CD4-positive, alpha-beta T cell treated with Interleukin-17A for 4 hours (primary cell): ENCODE data around the gene EXT2.
A peak's percentile ranks its signal among the peaks of the same experiment; 100 is the strongest.

Experiments used
- DNase-seq: peaks from one replicate; pipeline ENCODE4 v3.0.0-alpha.2; 2020; ENCODE audit warnings: mixed read lengths

Gene EXT2

DNA sequence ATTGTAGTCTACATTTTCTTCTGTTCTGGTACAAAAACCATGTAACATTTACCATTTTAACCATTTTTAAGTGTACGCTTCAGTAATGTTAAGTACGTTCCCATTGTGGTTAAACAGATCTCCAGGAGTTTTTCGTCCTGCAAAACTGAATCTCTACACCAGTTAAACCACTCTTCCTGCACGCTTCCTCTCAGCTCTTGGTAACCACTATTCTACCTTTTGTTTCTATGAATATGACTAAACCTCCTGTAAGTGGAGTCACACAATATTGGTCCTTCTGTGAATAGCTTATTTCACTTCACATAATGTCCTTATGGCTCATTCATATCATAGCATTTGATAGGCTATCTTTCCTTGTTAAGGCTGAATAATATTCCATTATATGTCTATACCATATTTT is 7.1 kb upstream of the EXT2 start:
- DNase-seq = no peak

DNA sequence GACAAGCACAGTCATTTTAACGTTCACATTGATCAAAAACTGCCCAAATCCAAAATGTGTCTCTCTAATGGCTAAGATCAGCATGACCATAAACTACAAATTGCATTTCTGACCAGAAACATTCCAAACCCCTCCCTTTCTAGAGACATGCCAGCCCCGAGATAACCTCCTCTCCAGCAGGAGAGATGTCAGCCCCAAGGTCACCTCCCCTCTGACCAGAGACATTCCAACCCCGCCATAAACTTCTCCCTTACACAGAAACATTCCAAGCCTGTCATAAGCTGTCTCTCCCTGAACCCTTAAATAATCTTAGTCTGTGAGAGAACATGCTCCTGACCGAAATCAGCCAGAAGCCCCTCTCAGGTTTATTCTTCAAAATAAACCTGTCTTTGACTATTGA is 6.6 kb upstream of the EXT2 start:
- DNase-seq = no peak

DNA sequence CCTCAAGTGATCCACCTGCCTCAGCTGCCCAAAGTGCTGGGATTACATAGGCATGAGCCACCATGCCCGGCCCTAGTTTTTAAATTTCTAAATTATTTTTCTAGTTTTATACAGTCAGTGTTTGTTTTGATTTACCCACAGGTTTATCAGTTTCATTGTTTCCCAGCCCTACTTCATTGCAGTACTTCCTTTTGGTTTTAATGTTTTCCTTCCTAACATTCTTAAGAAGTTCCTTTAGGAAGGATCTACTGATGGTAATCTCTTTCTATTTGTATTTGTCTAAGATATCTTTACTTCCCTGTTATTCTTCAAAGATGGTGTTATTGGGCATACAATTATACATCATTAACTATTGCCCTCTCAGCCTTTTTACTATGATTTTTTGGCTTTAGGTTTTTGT is 4.9 kb upstream of the EXT2 start:
- no peak for DNase-seq

DNA sequence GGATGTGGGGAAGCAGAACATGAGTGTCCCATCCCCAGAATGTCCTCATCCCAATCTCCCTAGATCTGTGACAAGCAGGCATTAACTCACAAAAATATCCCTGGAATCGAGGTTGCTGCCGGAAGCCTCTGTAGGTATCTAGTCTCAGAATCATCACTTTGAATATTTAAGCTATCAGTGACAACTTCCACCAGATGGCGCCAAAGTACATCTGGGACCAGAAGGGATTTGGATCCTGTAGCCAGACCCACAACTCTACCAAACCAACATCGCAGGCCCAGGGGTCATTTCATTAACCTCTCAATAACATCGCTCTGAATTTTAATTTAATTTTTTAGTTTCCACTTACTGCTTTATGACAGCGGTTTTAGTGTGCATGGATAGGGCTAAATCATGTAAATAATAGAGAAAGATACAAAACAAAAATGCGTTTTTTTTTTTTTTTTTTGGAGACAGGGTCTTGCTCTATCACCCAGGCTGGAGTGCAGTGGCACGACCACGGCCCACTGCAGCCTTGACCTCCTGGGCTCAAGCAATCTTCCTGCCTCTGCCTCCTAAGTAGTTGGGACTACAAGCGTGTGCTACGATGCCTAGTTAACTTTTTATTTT is 1.1 kb upstream of the EXT2 start:
- peak; percentile 89 for DNase-seq

DNA sequence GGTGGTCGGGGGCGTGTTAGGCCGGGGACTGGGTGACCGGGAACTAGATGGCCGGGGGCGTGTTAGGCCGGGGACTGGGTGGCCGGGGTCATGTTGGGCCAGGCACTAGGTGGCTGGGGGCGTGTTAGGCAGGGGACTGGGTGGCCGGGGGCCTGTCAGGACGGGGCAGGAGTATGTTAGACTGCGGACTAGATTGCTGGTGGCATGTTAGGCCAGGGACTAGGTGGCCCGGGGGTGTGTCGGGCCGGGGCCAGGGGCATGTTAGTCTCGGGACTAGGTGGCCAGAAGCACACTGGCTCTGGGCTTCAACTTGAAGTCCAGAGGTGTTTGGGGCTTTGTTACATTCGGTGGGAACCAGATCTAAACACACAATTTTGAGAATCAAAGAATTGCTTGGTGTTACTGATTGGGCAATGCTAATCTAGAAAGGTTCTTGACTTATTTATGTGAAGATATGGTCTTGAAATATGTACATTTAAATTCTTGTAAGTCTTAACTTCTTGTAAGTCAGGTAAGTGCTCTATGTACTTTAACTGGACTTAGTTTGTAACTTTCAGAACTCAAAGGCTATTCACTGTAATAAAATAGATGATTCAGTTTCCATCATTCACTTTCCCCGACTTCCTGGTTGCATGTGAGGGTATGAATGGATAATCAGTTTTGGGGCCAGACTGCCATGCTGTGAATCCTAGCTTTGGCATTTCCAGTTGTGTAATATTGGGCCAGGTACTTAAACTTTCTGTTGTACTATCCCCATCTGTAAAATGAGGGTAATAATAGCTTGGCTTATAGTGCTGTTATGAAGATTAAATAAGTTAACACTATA is 1.1 kb downstream of the EXT2 start:
- no peak for DNase-seq

DNA sequence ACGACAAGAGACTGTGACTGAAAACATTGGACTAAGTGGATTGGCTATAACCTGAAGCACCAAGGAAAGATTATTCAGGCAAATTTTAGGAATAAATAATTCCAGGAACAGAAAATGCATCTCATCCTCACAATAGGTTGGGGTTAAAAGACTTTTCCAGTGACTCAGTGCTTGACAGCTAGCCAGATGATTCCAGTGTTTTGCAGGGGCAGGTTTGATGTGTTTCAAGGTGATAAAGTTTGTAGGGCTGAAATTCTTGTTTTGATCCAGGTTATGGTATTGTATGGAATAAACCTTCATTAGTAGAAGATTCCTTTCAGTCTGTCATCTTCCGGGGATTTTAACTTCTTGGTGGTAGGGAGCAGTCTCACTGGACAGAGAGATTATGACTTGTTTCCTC is 2.3 kb downstream of the EXT2 start:
- no peak for DNase-seq

DNA sequence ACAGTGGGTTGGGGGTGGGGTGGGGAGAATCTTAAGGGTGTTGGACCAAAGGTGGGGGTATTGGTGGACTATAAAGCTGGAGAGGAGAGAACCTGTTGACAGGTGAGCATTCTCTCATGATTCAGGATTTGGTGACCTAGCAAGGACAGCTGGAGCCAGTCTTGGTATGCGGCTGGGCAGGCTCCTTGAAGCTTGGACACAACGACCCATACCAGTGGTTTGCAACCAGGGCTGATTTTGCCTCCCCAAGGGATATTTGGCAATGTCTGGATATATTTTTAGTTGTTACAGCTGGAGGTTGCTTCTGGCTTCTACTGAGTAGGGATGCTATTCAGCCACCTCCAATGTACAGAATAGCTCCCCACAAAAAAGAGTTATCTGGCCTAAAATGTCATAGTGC is 5.6 kb downstream of the EXT2 start:
- DNase-seq = no peak

DNA sequence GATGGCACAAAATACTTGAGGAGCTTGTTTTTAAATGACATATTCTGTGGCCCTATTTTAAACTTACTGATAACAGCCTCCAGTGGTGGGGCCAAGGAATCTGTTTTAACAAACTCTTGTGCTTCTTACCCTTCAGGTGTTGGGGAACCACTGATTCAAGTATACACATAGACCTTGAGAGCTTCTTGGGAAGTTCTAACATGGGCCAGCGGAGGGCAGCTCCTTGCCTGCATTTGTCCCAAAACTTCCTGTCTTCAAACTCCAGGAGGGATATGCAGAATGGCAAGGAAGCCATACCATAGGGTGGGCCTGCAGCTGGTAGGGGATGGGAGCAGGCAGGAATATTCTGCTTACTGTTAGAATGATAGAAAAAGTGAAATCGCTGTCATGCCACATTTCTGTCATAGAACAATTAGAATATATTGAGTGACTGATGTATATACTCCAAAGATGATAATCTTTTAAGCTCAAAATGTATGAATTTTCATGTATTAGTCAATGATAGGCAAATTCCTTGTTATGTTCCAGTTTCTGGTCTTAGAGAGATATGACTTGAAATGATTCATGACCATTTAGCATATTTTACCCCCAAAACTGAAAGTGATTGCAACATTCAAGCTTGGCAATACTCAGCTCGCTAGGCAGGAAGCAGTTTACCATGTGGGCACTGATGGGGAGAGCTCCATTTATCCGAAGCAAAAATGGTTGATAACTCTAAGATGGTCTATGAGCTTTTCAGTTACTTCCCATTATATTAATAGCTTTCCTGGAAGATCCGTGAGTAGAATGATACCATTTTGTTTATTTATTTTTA is 9.2 kb downstream of the EXT2 start:
- DNase-seq = no peak

DNA sequence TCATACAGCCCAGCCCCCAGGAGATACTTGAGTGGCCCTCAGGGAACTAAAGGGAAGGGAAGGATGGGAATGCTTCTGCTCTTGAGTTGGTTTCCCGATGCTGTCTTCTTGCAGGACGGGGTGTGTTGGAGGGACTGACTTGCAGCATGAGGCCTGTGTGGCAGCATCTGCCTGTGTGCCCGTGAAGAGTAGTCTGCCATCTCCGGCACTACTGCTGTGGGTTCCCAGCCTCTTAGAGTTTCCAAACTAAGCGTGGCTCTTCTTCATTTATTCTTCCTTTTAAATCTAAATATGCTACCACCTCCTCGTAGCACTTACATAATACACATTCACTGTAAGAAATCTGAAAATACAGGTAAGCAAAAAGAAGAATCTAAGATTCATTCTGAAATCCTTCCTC is 12.8 kb downstream of the EXT2 start:
- no peak for DNase-seq

DNA sequence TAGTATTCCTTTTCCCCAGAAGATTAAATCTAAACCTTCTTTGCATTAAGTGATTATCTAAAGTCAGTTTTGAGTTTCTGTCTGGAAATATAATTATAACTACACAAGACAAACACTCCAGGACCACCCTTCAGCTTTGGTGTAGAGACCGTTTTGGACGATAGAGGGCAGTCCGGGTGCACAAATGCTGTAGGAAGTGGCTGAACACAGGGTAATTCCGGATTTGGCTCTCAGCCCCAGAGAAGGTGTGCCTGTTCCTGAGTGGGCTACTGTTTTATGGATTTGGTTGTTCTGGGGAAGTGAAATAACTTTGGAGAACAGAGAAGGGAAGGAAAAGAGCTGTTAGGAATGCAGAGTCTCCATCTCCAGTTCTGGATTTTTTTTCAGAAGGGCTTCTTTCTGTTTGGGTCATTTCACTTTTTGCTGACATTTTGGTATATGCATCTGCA is 14.8 kb downstream of the EXT2 start:
- peak; percentile 58 for DNase-seq

DNA sequence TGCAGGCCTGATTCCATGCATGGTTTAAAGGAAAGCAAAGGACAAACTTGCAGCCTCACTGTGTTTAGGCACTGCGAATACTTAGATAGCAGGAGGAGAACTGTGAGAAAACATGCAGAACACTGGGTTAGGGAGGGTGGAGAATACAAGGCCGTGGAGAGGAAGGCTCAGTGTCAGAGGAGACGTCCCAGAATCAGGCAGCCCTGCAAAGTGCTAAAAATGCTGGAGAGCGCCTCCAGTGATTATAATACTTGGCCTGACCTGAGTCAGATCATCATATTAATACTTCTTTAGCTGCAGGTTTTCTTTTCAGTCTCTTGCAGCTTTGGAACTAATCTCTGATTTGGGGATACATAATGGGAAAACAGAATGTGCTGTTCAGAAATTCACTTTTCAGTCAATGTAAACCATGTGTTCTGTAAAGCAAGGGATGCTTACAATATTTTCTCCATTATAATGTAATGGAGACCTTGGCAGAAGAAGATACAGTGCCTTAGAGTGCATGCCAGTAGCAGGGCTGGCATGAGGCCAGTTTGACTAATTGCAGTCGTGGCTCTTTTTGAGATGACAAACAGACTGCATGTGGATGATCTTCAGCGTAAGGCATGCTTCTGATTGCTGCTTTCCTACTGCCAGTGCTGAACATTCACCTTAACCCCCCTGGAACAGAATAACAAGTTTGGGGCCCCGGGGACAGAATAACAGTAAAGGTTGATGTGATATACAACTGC is 16.8 kb downstream of the EXT2 start:
- no peak for DNase-seq

DNA sequence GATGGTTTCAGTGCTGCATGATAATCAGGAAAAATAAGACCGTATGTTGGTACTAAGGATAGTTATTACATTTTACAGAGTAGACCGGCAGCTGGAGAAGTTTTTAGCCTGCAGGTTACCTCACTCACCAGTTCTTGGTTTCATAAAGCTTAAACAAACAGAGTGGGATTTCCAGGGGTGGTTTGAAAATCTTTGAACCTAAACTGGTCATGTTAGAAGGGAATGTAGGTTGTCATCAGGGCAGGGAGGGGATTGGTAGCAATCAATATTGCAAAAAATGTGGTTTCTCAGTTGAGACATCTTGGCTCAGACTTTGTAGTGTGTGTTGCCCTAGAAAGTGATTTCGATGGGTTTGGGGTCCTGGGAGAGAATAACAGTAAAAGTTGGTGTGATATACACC is 17.5 kb downstream of the EXT2 start:
- no peak for DNase-seq

DNA sequence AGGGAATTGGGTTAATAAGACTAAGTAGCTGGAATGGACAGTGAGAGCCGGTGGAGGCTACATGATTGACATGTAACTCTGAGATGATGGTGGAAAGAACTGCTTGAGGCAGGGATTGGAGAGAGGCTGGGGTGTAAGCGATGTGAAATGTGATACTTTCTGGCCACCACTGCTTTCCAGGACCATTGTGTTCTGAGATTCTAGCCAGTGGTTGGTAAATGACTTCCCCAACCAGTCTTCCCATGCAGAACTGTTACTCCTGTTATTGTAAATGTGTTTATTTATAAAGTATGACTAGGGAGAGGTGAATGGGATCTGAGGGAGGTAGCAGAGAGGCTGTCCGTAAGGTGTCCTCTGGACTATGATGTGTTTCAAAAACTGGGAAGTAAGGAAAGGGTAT is 18.1 kb downstream of the EXT2 start:
- DNase-seq = no peak

DNA sequence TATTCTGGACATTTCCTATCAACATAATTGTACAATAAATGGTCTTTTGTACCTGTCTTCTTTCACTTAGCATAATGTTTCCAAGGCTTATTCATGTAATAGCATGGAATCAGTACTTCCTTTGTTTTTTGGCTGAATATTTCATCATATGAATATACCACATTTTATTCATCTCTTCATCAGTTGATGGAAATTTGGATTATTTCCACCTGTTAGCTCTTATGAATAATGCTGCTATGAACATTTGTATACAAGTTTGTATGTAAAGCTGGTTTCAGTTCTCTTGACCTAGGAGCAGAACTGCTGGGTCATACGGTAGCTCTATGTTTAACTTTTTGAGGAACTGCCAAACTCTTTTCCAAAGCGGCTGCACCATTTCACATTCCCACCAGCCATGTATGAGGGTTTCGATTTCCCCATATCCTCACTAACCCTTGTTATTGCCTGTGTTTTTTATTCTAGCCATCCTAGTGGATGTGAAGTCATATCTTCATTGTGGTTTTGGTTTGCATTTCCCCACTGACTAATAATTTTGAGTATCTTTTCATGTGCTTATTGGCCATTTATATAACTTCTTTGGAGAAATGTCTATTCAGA is 20.9 kb downstream of the EXT2 start:
- DNase-seq = no peak

DNA sequence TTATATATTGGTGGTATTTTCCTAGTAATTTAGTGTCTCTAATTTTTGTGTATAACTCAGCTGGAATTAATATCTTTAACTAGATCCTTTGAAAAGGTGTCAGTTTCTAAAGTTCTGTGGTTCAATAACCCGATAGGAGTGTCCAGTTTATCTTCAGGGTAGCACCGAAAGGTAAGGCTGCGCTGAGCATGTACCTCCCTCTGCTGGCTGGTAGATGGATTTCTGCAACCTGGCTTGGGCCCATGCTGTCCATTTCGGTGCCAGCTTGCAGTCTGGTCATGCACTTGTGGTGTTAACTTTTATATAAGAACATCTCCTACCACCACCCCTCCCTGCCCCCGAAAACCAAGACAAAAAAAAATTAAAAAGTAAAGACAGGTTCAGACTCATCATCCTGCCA is 24.7 kb downstream of the EXT2 start:
- DNase-seq = no peak

DNA sequence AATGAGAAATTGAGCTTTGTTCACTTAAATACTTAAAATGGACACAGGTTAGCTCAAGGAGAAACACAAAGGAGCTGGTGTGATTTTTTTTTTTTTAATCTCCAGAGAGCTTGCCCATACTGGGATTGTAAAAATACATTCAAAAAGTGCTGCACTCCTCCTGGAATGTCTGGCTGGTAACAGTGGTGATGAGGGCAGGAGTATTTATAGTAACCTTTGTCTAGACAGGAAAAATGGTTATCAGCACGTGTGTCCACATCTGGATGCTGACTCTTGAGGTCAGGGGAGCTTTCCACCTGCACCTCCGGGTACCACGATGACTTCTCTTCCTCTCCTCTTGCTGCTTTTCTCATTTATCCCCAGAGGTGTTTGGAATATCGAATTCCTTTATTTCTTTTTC is 30.1 kb downstream of the EXT2 start:
- DNase-seq = no peak

DNA sequence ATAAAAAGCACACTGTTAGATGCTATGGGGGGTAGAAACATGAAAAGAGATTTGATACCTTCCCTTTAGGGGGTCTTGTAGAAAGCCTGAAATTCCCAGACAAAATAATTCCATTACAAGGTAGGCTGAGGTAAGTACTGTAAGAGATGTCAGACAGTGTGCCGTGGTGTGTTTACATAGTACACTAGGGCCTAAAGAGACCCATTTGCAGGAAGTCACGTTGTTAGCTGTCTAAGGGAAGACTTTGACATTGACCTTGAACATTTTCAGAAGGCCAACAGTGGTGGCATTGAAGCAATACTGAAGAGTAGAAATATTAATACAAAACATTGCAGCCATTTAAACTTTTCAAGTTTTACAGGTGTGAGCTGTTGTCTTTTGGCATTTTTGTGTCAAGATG is 30.8 kb downstream of the EXT2 start:
- DNase-seq = no peak

DNA sequence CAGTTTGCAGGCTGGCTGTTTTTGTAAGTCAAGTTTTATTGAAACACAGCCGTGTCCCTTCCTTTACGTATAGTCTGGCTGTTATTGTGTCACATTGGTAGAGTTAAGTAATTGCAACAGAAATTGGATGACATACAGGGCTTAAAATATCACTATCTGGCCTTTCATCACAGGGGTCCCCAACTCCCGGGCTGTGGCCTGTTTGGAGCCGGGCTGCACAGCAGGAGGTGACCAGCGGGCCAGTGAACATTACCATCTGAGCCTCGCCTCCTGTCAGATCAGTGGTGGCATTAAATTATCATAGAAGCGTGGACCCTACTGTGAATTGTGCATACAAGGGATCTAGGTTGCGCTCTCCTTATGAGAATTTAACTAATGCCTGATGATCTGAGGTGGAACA is 31.7 kb downstream of the EXT2 start:
- DNase-seq = no peak

DNA sequence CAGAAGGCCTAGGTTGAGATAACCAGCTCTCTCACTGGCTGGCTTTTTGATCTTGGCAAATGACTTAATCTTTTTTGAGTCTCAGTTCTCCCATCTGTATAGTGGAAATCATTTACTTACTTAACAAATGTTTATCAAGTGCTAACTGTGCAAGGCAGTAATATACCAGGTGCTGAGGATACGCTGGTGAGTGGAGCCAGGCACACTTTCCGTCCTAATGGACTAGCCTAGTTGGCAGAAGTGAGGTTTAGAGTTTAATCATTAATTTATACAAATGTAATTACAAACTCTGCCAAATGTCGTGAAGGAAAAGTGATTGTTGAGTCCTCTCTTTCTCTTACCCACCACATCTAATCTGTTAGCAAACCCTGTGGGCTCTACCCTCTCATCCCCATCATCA is 33.3 kb downstream of the EXT2 start:
- DNase-seq = no peak

DNA sequence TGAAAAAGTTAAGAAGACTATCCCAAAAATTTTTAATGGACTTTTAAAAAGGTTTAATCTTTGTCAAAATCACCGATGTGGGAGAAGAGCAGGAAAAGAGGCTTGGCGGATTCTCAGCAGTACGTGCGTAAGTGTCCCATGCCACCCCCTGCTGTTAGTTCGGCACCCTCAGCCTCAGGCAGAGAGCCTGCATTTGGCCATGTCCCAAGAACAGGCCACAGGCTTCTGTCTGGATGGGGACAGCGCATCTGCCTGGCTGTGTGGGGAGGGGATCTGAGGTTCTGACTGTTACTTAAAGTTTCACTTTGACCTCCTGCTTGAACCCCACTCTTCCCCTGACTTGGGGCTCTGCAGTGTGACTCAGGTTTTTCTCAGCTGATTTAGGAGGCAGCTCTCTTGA is 35.3 kb downstream of the EXT2 start:
- DNase-seq = no peak

DNA sequence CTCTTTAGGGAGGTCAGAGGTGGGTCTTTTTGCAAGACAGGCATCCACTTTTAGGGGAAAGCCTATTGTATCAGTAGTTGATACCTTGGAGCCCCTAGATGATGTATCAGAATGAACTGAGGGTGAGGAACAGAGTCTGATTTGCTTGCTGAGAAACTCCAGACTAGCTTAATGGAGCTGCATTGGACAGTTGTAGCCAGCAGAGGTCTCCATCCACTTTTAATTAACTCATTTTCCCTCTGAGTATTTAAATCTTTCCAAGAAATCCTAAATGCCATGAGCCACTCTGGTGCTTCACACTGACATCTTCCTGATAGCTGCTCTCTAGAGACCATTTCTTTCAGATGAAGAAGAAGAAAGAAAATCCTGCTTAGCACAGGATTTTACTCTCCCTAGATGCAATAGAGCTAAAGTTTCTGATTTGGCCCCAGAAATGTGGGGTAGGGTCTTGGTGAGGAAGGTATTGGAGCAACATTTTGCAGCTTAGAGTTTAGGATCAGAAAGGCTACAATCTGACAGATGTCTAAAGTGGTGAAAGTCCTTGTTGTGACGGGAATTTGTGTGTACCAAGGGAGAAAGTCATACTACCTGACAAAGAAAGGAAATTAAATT is 38.0 kb downstream of the EXT2 start:
- no peak for DNase-seq

DNA sequence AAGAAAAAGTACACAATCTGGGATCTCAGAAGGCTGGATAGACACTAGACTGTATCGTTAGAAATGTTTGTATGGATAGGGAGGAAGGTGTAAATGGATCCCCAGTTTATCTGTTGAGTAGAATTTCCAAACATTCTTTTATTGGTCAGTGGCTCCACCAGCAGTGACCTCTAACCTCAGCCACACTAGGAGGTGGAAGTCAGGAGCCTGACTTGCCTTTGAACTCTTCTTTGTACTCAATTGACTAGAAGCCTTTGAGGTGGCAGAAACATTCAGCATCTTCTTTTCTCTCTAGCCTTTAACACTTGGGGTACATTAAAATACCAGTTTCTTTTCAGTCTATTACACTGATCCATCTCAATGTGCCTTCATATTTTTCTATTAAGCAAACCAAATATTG is 39.1 kb downstream of the EXT2 start:
- DNase-seq = no peak
